RWPE1 (cell line): ENCODE measurements around the gene CEP70.
"Not testable (repeated sequence)": the region's sequence is repeated elsewhere in the genome, so short reads cannot be mapped to it uniquely, and the experiment has no call there.

Experiments used
- CTCF ChIA-PET: fragments of 350-600 bp; sonication (Branson Sonifier 250); formaldehyde crosslinking; extraction: SDS; loops from one replicate; lab custom pipeline; 2021; lab: Yijun Ruan, JAX
- POLR2A ChIA-PET: fragments of 400-600 bp; formaldehyde crosslinking; extraction: SDS; loops from one replicate; lab custom pipeline; 2020; ENCODE audit warnings: antibody characterized with exemption; ENCODE audit not compliant: low non-redundant PET; lab: Yijun Ruan, JAX
- DNase-seq: peaks from one replicate; pipeline ENCODE4 v3.0.0; 2012; ENCODE audit warnings: low spot score
- H3K27ac ChIP-seq: fragments of 450-650 bp; 2 replicates; pipeline ENCODE4 v1.5.1; 2017
- TF ChIP-seq, protein P1 (sequence below): fragments of 450-650 bp; conservative IDR thresholded peaks from 2 replicates; pipeline ENCODE4 v1.5.1; 2017; ENCODE audit warnings: low read depth, mild to moderate bottlenecking

CEP70 gene

GRCh38 chr3:138625707-138626365, 31.8 kb upstream of the CEP70 start:
- ChIA-PET POLR2A (interaction anchor here (0.7 kb wide), 1 partner anchor 31 kb away, joined by 3 read pairs; no protein-coding TSS in a partner anchor), CTCF (interaction anchor here (0.6 to 1.6 kb wide), 3 partner anchors 279 to 298 kb away, joined by 4 to 8 read pairs (median 6); no protein-coding TSS in a partner anchor)
- TF ChIP-seq, protein P1, sequence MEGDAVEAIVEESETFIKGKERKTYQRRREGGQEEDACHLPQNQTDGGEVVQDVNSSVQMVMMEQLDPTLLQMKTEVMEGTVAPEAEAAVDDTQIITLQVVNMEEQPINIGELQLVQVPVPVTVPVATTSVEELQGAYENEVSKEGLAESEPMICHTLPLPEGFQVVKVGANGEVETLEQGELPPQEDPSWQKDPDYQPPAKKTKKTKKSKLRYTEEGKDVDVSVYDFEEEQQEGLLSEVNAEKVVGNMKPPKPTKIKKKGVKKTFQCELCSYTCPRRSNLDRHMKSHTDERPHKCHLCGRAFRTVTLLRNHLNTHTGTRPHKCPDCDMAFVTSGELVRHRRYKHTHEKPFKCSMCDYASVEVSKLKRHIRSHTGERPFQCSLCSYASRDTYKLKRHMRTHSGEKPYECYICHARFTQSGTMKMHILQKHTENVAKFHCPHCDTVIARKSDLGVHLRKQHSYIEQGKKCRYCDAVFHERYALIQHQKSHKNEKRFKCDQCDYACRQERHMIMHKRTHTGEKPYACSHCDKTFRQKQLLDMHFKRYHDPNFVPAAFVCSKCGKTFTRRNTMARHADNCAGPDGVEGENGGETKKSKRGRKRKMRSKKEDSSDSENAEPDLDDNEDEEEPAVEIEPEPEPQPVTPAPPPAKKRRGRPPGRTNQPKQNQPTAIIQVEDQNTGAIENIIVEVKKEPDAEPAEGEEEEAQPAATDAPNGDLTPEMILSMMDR, result no peak
- DNase-seq, result peak; percentile 74
- H3K27ac ChIP-seq, result no peak overlapping the region

DNA sequence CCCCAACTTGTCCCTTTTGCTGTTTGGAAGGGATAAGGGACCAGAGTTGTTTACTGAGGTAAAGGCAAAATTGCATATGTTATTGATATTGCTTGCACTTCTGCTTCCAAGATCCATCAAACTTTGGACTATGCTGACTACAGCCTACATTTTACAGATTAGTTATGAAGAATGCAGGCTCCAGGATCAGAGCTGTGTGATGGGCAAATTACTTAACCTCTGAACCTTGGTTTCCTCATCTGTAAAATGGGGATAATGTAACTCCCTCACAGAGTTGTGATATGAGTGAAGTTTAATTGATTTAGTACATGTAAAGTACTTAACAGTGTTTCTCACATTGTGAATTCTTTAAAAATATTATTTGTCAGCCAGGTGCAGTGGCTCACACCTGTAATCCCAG, 30.5 kb upstream of the CEP70 start:
- no peak for DNase-seq
- CTCF ChIA-PET, result interaction anchor here (0.9 kb wide), 1 partner anchor 19 kb away, joined by 3 read pairs; no protein-coding TSS in a partner anchor
- TF ChIP-seq, protein P1, result no peak
- POLR2A ChIA-PET, result no interaction called here
- H3K27ac ChIP-seq, result no peak overlapping the region

DNA sequence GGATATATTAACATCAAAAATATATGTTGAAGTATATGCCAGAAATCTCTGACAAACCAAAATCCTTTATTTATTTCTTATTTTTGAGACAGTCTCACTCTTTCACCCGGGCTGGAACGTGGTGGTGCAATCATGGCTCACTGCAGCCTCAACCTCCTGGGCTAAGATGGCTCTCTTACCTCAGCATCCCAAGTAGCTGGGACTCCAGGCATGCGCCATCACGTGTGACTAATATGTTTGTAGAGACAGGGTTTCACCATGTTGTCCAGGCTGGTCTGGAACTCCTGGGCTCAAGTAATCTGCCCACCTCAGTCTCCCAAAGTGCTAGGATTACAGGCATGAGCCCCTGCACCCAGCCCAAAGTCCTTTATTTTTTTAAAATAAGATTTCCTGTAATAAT, 26.4 kb upstream of the CEP70 start:
- TF ChIP-seq, protein P1, result no peak
- no peak for DNase-seq
- ChIA-PET POLR2A (no interaction called here), CTCF (no interaction called here)
- no peak overlapping the region for H3K27ac ChIP-seq

- POLR2A ChIA-PET, result no interaction called here
- TF ChIP-seq, protein P1, result no peak
- CTCF ChIA-PET, result no interaction called here
- DNase-seq, result no peak
- H3K27ac ChIP-seq, result no peak overlapping the region
These were observed 21.4 kb upstream of the CEP70 start for GRCh38 chr3:138615462-138615861.

- H3K27ac ChIP-seq, result no peak overlapping the region
- CTCF ChIA-PET, result interaction anchor here (0.6 to 0.7 kb wide), 2 partner anchors 72 to 601 kb away, joined by 4 to 6 read pairs; no protein-coding TSS in a partner anchor
- POLR2A ChIA-PET, result no interaction called here
- TF ChIP-seq, protein P1, result no peak
- DNase-seq, result no peak
These were observed 15.8 kb upstream of the CEP70 start for GRCh38 chr3:138609898-138610266.

DNA sequence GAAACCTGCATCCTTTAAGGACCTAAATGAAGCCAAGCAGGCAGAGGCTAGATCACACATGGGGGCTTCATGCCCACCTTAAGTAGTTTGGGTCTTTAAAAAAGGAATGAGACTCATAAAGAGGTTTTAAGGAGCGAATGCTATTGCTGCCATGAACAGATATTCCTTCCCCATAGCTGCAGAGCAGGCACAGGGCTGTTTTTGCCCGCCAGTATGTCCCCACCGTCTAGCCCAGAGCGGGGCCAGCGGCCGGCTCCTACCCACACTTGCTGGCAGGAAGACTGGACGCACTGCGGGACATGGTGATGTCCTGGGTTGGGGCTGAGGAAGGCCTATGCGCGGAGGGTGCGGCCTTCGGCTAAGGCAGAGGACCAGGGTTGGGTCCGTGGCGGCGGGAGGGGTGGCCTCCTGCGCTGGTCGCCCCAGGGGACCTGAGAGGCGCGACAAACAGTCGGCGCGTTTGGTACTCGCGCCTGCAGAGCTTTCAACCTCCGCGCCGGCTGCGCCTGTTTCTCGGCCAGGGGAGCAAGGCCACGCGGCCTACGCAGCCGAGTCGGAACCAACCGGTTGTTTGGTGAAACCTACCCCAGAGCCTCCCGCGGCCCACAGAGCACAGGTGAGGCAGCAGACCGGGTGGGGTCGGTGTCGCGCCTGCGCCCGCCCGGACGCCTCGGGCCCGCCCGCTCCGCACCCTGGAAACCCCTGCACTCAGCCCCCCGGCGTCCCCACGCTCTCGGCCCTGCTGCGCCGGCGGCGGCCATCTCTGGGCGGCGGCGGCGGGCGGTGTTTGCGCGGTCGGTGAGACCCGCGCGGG, 14.5 kb upstream of the CEP70 start, which contains the start of gene FAIM:
Gene FAIM, plus strand, starts transcription at position 450 of the 814 bp plus-strand sequence. CDS start 10,956 bp downstream, outside the sequence.
- CTCF ChIA-PET, result interaction anchor here (0.7 kb wide), 1 partner anchor 327 kb away, joined by 3 read pairs; no protein-coding TSS in a partner anchor
- POLR2A ChIA-PET, result interaction anchor here (0.6 kb wide), 1 partner anchor 45 kb away, joined by 3 read pairs; no protein-coding TSS in a partner anchor

GRCh38 chr3:138604106-138604595, 10.1 kb upstream of the CEP70 start:
- DNase-seq, H3K27ac ChIP-seq, POLR2A ChIA-PET: not testable (repeated sequence)
- CTCF ChIA-PET, result interaction anchor here (1.3 kb wide), 1 partner anchor 10 kb away, joined by 5 read pairs; the partner anchor contains the start of gene CEP70

More for the DNA sequence above, 14.5 kb upstream of the CEP70 start, which contains the start of gene FAIM:
- peak within 1 kb of the TSS; percentile 78 for H3K27ac ChIP-seq
- TF ChIP-seq, protein P1, result no peak
- DNase-seq, result peak; percentile 38

DNA sequence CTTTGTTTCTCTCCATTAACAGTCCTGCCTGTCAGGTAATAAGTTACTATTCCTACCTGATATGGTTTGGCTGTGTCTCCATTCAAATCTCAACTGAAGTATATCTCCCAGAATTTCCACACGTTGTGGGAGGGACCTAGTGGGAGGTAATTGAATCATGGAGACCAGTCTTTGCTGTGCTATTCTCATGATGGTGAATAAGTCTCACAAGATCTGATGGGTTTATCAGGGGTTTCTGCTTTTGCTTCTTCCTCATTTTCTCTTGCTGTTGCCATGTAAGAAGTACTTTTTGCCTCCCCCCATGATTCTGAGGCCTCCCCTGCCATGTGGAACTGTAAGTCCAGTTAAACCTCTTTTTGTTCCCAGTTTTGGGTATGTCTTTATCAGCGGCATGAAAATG, 7.6 kb upstream of the CEP70 start:
- CTCF ChIA-PET, H3K27ac ChIP-seq, DNase-seq, POLR2A ChIA-PET: not testable (repeated sequence)
